Hepatocyte (in vitro differentiated cells): ENCODE data around the gene FSTL3.
"Not testable (repeated sequence)": the region's sequence is repeated elsewhere in the genome, so short reads cannot be mapped to it uniquely, and the experiment has no call there.

ENCODE experiments used
- CTCF ChIP-seq: fragments of 200-600 bp; sonication (generic); IDR thresholded peaks from 2 replicates; pipeline ENCODE4 v1.5.1; 2016; ENCODE audit warnings: antibody characterized with exemption, mild to moderate bottlenecking; ENCODE audit not compliant: poor library complexity
- EZH2 ChIP-seq: fragments of 200-600 bp; sonication (generic); IDR thresholded peaks from 2 replicates; pipeline ENCODE4 v1.6.1; 2016; ENCODE audit warnings: antibody characterized with exemption, mild to moderate bottlenecking, borderline replicate concordance
- EZH2phosphoT487 ChIP-seq: fragments of 200-600 bp; sonication (generic); IDR thresholded peaks from one replicate; pipeline ENCODE4 v1.6.1; 2018; ENCODE audit warnings: antibody characterized with exemption, mild to moderate bottlenecking, low read depth, moderate library complexity; ENCODE audit not compliant: unreplicated experiment, severe bottlenecking

DNA sequence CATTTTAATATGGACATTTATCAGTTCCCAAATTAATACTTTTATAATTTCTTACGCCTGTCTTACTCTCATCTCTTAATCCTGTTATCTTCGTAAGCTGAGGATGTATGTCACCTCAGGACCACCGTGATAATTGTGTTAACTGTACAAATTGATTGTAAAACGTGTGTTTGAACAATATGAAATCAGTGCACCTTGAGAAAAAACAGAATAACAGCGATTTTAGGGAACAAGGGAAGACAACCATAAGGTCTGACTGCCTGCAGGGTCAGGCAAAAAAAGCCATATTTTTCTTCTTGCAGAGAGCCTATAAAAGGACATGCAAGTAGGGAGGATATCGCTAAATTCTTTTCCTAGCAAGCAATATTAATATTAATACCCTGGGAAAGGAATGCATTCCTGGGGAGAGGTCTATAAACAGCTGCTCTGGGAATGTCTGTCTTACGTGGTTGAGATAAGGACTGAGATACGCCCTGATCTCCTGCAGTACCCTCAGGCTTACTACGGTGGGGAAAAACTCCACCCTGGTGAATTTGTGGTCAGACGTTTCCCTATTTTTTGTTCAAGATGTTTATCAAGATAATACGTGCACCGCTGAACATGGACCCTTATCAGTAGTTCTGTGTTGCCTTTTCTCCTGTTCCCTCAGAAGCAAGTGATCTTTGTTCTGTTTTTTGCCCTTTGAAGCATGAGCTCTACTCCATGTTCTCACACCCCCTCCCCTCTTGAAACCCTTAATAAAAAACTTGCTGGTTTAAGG is 7.3 kb upstream of the FSTL3 start:
- not testable (repeated sequence) for TF ChIP-seq CTCF, EZH2phosphoT487, EZH2
